Muscle of leg (tissue), 9 donors: ENCODE results near the gene SPATA31D4. TPM values are rescaled to one million over a fixed set of nuclear protein-coding genes. Genes with fewer than 3 reads are reported as not detected.

Experiments
- polyA plus RNA-seq, 8 donors: library from polyadenylated mRNA; unstranded; fragments of 120-200 nt; gene quantifications; one replicate each; pipeline versions ENCODE4 v1.2.1 to v1.2.3, GENCODE V29; 2013; ENCODE audit warnings: inconsistent platforms in 1 of 8, low replicate concordance in 1 of 8; ENCODE audit not compliant: insufficient read length in 8 of 8, insufficient read depth in 1 of 8
- total RNA-seq: library from RNA; stranded (reverse); fragments of 120-200 nt; gene quantifications from one replicate; pipeline ENCODE4 v1.2.4, GENCODE V29; 2013

Gene SPATA31D4
- total and polyA plus RNA-seq, 9 donors = not detected

Other genes with a start within 250 kb of the SPATA31D4 start
- 44.2 TPM for gene TLE1, start 238.9 kb upstream of the SPATA31D4 start, total RNA-seq
- 10 to 100 TPM; 47.7 to 64.2 (median 55.8) TPM for gene TLE1, start 238.9 kb upstream of the SPATA31D4 start, polyA plus RNA-seq
- not detected for gene SPATA31D3, start 15.1 kb downstream of the SPATA31D4 start, total RNA-seq
- not detected for gene SPATA31D3, start 15.1 kb downstream of the SPATA31D4 start, polyA plus RNA-seq
- gene SPATA31D1, start 60.3 kb downstream of the SPATA31D4 start, total RNA-seq = not detected
- gene SPATA31D1, start 60.3 kb downstream of the SPATA31D4 start, polyA plus RNA-seq = not detected